Lung (tissue), 12 donors: Measurements from ENCODE around the gene DUSP22. TPM values are rescaled to one million over a fixed set of nuclear protein-coding genes. Genes with fewer than 3 reads are reported as not detected.
A peak's percentile ranks its signal among the peaks of the same experiment; 100 is the strongest.

Source experiments
- ATAC-seq: fragments of 200-7000 bp; cut with Tn5 transposase; one replicate; pipeline ENCODE4 v1.9.1; 2020; ENCODE audit warnings: moderate number of reproducible peaks; ENCODE audit not compliant: insufficient read depth, low FRiP score
- DNase-seq, 3 donors: peaks; one replicate each; pipeline ENCODE4 v3.0.0-alpha.2; 2013 to 2017
- H3K27ac ChIP-seq, 2 donors: one replicate each; pipeline ENCODE4 v1.5.1; 2013; ENCODE audit warnings: mild to moderate bottlenecking in 2 of 2, moderate library complexity in 2 of 2, control low read depth in 1 of 2, inconsistent platforms in 1 of 2, low read depth in 1 of 2, low read length in 1 of 2
- H3K27me3 ChIP-seq, 3 donors: one replicate each; pipeline ENCODE4 v1.5.1; 2013; ENCODE audit warnings: low read length in 2 of 3; ENCODE audit not compliant: control insufficient read depth in 3 of 3, insufficient read depth in 3 of 3
- H3K36me3 ChIP-seq, 4 donors: one replicate each; pipeline ENCODE4 v1.5.1; 2013; ENCODE audit warnings: low read length in 4 of 4, mild to moderate bottlenecking in 1 of 4, moderate library complexity in 1 of 4; ENCODE audit not compliant: control insufficient read depth in 4 of 4, insufficient read depth in 4 of 4
- H3K4me1 ChIP-seq, 5 donors: one replicate each; pipeline ENCODE4 v1.5.1; 2013; ENCODE audit warnings: low read length in 5 of 5, mild to moderate bottlenecking in 2 of 5, moderate library complexity in 1 of 5; ENCODE audit not compliant: control insufficient read depth in 5 of 5, insufficient read depth in 5 of 5
- H3K4me3 ChIP-seq: one replicate; pipeline ENCODE4 v1.5.1; 2013; ENCODE audit warnings: mild to moderate bottlenecking, control low read depth, moderate library complexity
- H3K9ac ChIP-seq, 2 donors: one replicate each; pipeline ENCODE4 v1.5.1; 2013; ENCODE audit warnings: low read length in 2 of 2, control low read depth in 1 of 2; ENCODE audit not compliant: insufficient read depth in 1 of 2
- H3K9me3 ChIP-seq, 4 donors: one replicate each; pipeline ENCODE4 v1.5.1; 2013; ENCODE audit warnings: low read length in 3 of 4, mild to moderate bottlenecking in 1 of 4, moderate library complexity in 1 of 4; ENCODE audit not compliant: control insufficient read depth in 4 of 4, insufficient read depth in 3 of 4
- WGBS, 2 donors: extraction: QIAGEN DNeasy Blood & Tissue Kit; methylation state at CpG; one replicate each; pipeline ENCODE4 v1.1.7; 2013; 5-methylcytosine and 5-hydroxymethylcytosine counted together
- polyA plus RNA-seq, 2 donors: library from polyadenylated mRNA; stranded (reverse); fragments of 200-250 nt; gene quantifications; one replicate each; pipeline ENCODE4 v1.2.1, GENCODE V29; 2013
- total RNA-seq, 2 donors: library from RNA; depleted of rRNA in 1 of 2; stranded (reverse); fragments of >200 nt in 1 of 2; gene quantifications; one replicate each; pipeline ENCODE4 v1.2.1, GENCODE V29; 2014 to 2021
- TF ChIP-seq, protein P1 (sequence below): IDR thresholded peaks from 2 replicates; pipeline ENCODE4 v1.5.1; 2012; ENCODE audit warnings: mild to moderate bottlenecking; ENCODE audit errors: control extremely low read depth, extremely low read depth
- donor health status: control.
- donor health status: control.
- donor health status: Bipolar disorder and iron deficiency.
- donor health status: healthy.
- donor health status: DM: yes; HTN: yes; CAD: no.

Gene DUSP22
- total and polyA plus RNA-seq, 4 donors: 38.9 to 51.1 (median 43.8) TPM

DNA sequence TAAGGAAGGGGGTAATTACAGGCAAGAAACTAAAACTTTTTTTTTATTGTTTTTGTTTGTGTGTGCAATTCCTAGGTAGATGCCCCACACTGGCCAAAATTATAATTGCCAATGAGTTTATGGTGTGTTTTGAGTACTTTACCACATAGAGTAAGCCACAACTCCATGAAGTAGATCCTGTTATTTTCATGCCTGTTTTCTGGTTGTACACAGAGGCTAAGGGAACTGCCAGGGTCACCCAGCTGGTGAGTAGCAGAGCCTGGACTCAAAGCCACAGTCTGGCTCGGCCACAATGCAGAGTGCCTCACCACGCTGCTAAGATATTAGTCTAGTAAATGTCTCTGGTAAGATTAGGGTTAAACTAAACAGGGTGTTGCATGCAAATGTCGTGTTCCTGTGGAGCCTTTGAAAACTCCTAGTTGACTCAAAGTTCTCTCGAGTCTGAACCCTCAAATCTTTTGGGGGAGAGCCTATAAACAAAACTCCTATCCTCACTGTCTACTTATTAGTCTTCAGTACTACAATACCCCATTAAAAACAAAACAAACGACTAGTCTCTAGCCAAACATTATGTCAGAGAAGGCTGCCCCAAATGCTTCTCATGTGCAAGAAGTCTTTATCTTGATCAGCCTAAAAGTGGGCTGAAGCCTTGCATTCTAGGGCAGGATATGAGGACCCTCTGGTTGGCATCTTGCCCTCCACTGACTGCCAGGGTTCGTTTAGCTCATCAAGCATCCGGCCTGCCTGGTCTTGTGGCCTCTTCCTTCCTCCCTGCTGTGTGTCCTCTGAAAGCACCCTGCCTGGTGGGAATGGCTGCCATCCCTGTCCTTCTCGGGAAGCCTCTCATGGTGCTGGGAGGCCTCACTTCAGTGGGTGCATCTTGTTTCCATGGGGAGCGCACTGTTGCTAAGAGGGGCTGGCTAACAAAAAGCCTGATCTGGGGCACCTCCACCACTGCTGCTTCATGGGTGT is 4.2 kb downstream of the DUSP22 start:
- peak overlapping the region in 1 of 2 donors; percentile 18 for H3K27ac ChIP-seq
- 29 to 41% methylated on average over 9 of the region's 9 CpGs for WGBS, 2 donors
- no peaks in the 10 kb centered on the region for H3K36me3 ChIP-seq
- peaks cover 0 to 6% (median 0%) of the 10 kb centered on the region in 4 donors for H3K9me3 ChIP-seq
- no peak overlapping the region for H3K9ac ChIP-seq
- no peak overlapping the region for H3K4me3 ChIP-seq
- no peak for ATAC-seq
- H3K27me3 ChIP-seq: no peaks in the 10 kb centered on the region
- H3K4me1 ChIP-seq: peaks cover 0 to 15% (median 6%) of the 10 kb centered on the region in 5 donors
- DNase-seq: peak; percentile 43 to 78 (median 55)
- TF ChIP-seq, protein P1, sequence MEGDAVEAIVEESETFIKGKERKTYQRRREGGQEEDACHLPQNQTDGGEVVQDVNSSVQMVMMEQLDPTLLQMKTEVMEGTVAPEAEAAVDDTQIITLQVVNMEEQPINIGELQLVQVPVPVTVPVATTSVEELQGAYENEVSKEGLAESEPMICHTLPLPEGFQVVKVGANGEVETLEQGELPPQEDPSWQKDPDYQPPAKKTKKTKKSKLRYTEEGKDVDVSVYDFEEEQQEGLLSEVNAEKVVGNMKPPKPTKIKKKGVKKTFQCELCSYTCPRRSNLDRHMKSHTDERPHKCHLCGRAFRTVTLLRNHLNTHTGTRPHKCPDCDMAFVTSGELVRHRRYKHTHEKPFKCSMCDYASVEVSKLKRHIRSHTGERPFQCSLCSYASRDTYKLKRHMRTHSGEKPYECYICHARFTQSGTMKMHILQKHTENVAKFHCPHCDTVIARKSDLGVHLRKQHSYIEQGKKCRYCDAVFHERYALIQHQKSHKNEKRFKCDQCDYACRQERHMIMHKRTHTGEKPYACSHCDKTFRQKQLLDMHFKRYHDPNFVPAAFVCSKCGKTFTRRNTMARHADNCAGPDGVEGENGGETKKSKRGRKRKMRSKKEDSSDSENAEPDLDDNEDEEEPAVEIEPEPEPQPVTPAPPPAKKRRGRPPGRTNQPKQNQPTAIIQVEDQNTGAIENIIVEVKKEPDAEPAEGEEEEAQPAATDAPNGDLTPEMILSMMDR: no peak

DNA sequence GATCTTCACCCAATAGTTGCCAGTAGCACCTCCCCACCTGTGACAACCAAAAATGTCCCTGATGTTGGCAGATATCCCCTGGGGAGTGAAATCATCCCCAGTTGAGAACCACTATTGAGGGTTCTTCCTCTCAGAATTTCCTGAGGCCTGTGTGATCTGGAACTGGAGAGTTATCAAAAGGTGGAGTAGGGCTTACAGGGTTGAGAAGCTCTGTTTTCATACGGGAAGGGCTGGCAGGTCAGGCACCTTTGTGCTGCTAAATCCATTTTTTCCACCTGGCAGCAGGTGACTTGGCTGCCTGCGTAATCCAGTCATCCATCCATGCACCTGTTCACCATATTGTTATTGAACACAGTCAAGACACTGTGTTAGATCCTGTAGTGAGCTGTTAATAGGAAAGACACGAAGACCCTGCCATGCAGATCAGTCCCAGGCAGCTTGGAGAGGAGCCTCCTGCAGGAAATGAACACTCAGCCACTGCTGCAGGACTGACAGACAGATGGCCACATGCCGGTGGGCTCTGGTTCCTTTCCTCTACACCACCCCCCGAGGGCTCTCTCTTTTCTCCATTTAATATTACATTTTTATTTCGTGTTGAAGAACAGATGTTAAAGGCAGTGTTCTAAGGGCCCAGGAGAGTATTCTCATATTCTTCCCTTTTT is 5.4 kb downstream of the DUSP22 start:
- Histone ChIP-seq H3K4me1 (peaks cover 0 to 14% (median 6%) of the 10 kb centered on the region in 5 donors), H3K9me3 (peaks cover 0 to 6% (median 0%) of the 10 kb centered on the region in 4 donors), H3K27me3 (no peaks in the 10 kb centered on the region), H3K4me3 (no peak overlapping the region), H3K36me3 (no peaks in the 10 kb centered on the region), H3K27ac (peak overlapping the region in 1 of 2 donors; percentile 44), H3K9ac (no peak overlapping the region)
- no peak for ATAC-seq
- TF ChIP-seq, protein P1: no peak
- DNase-seq: no peak
- WGBS, 2 donors: 38 to 52% methylated on average over 6 of the region's 6 CpGs

DNA sequence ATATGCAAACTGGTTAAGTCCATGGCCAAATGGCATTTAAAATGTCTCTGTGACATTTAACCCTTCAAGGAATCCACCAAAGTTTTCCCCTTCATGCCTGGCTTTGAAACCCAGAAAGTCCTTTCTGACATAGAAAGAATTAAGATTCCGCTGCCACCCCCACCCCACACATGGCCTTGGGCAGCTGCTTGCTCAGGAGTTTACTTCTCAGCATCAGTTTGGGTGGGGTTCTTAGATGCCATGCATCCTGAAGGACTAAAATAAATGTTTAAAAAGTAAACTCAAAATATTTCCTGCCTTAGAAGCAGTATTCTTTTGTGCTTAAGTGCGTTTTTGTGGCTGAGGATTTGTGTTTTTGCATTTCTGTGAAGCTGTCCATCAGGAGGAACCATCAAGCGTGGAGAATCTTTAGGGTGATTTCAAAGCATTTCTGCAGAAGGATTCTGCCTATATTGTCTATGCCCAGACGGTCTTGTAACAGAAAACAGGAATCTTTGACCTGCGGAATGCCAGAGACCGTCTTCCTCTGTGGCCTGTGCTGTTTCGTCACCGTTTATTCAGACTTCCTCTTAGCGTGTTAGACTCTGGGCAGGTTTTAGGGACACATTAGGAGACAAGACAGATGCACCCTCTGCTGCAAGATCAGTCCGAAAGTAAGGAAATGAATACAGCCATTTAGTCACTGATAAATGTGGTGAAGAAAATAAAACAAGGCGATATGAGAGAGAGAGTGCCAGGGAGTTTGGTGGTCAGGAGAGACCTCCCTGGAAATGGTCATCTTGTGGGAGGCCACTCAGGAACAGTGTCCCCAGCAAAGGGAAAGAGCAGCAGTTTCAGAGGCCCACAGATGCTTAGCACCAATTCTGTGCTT is 6.2 kb downstream of the DUSP22 start:
- Histone ChIP-seq H3K9me3 (peaks cover 0 to 6% (median 0%) of the 10 kb centered on the region in 4 donors), H3K27me3 (no peaks in the 10 kb centered on the region), H3K36me3 (no peaks in the 10 kb centered on the region), H3K9ac (no peak overlapping the region), H3K27ac (peak overlapping the region in 1 of 2 donors; percentile 48), H3K4me3 (no peak overlapping the region), H3K4me1 (peaks cover 0 to 13% (median 6%) of the 10 kb centered on the region in 5 donors)
- TF ChIP-seq, protein P1: no peak
- 31 to 46% methylated on average over 11 of the region's 11 CpGs for WGBS, 2 donors
- peak in 2 of 3 donors; percentile 26 to 35 for DNase-seq
- ATAC-seq: no peak
